SK-N-SH (cell line): ENCODE measurements around the gene SERP2. TPM values are rescaled to one million over a fixed set of nuclear protein-coding genes. Genes with fewer than 3 reads are reported as not detected.

Experiments used
- CTCF ChIA-PET: fragments of 300-600, 350-600 bp; formaldehyde crosslinking; extraction: SDS; loops from one replicate; lab custom pipeline; 2021; lab: Yijun Ruan, JAX
- POLR2A ChIA-PET: fragments of 350-600 bp; sonication (Branson Sonifier 250); formaldehyde crosslinking; extraction: SDS; loops from one replicate; lab custom pipeline; 2020; ENCODE audit warnings: antibody characterized with exemption, inconsistent platforms; lab: Yijun Ruan, JAX
- DNase-seq: peaks from one replicate; pipeline ENCODE4 v3.0.0; 2012
- H2AFZ ChIP-seq: fragments of 200-600 bp; sonication (generic); 2 replicates; pipeline ENCODE4 v1.8.1; 2016; ENCODE audit warnings: antibody characterized with exemption, mild to moderate bottlenecking, low read depth
- H3F3A ChIP-seq: fragments of 200-600 bp; sonication (generic); replicated peaks from 2 replicates; pipeline ENCODE3; 2016; ENCODE audit warnings: antibody characterized with exemption, mild to moderate bottlenecking; ENCODE audit not compliant: insufficient read depth
- H3K27ac ChIP-seq, 2 experiments: fragments of 200-500 bp in 1 of 2; fragments of 200-600 bp in 1 of 2; sonication (Bioruptor generic) in 1 of 2; sonication (generic), shearing (Covaris generic) in 1 of 2; 2 replicates each; pipeline versions ENCODE4 v1.5.1 to v1.6.1; 2014 to 2016; ENCODE audit warnings: low read depth in 2 of 2, inconsistent platforms in 1 of 2, low read length in 1 of 2, mild to moderate bottlenecking in 1 of 2, mixed read lengths in 1 of 2
- H3K27me3 ChIP-seq: fragments of 200-600 bp; sonication (generic), shearing (Covaris generic); 2 replicates; pipeline ENCODE4 v1.6.1; 2016; ENCODE audit warnings: mixed run types; ENCODE audit not compliant: insufficient read depth
- H3K36me3 ChIP-seq, 2 experiments: fragments of 200-500 bp in 1 of 2; fragments of 200-600 bp in 1 of 2; sonication (Bioruptor generic) in 1 of 2; sonication (generic) in 1 of 2; replicated peaks in 1 of 2; 2 replicates each; pipeline versions ENCODE3 to v1.5.1; 2014 to 2016; ENCODE audit warnings: low read length in 1 of 2, mild to moderate bottlenecking in 1 of 2; ENCODE audit not compliant: insufficient read depth in 2 of 2, control insufficient read depth in 1 of 2
- H3K4me1 ChIP-seq, 2 experiments: fragments of 200-500 bp in 1 of 2; fragments of 200-600 bp in 1 of 2; sonication (Bioruptor generic) in 1 of 2; sonication (generic), shearing (Covaris generic) in 1 of 2; 2 replicates each; pipeline versions ENCODE4 v1.5.1 to v1.6.1; 2014 to 2016; ENCODE audit warnings: low read depth in 1 of 2, low read length in 1 of 2, mixed run types in 1 of 2; ENCODE audit not compliant: insufficient read depth in 2 of 2, control insufficient read depth in 1 of 2
- H3K4me2 ChIP-seq: fragments of 200-600 bp; sonication (generic), shearing (Covaris generic); 2 replicates; pipeline ENCODE4 v1.6.1; 2017; ENCODE audit warnings: mixed run types
- H3K4me3 ChIP-seq, 2 experiments: fragments of 200-500 bp in 1 of 2; fragments of 200-600 bp in 1 of 2; sonication (Bioruptor generic) in 1 of 2; sonication (generic), shearing (Covaris generic) in 1 of 2; 2 replicates each; pipeline versions ENCODE4 v1.5.1 to v1.8.1; 2014 to 2016; ENCODE audit warnings: low read depth in 2 of 2, inconsistent platforms in 1 of 2, low read length in 1 of 2, mild to moderate bottlenecking in 1 of 2, mixed read lengths in 1 of 2, moderate library complexity in 1 of 2
- H3K79me2 ChIP-seq: fragments of 200-600 bp; sonication (generic); 2 replicates; pipeline ENCODE4 v1.8.1; 2017; ENCODE audit warnings: mild to moderate bottlenecking; ENCODE audit not compliant: insufficient read depth
- H3K9ac ChIP-seq: fragments of 200-600 bp; sonication (generic); 2 replicates; pipeline ENCODE4 v1.6.1; 2017; ENCODE audit warnings: mixed run types
- H3K9me2 ChIP-seq: fragments of 200-600 bp; sonication (generic); 2 replicates; pipeline ENCODE4 v1.6.1; 2017; ENCODE audit warnings: mixed run types
- H3K9me3 ChIP-seq: fragments of 200-600 bp; sonication (generic); 2 replicates; pipeline ENCODE4 v1.6.1; 2017; ENCODE audit warnings: mixed run types, mild to moderate bottlenecking, moderate library complexity
- H4K20me1 ChIP-seq: fragments of 200-600 bp; sonication (generic); 2 replicates; pipeline ENCODE4 v1.6.1; 2017; ENCODE audit warnings: mild to moderate bottlenecking, mixed run types; ENCODE audit not compliant: insufficient read depth
- CHD2 ChIP-seq: fragments of 150-350 bp; IDR thresholded peaks from 2 replicates; pipeline ENCODE4 v1.6.1; 2018; ENCODE audit warnings: low read length; ENCODE audit not compliant: partially characterized antibody
- ELF1 ChIP-seq: IDR thresholded peaks from 2 replicates; pipeline ENCODE4 v1.4.0; 2012
- EP300 ChIP-seq, 2 experiments: IDR thresholded peaks; 2 replicates each; pipeline versions ENCODE4 v1.4.0 to v1.6.1; 2012; ENCODE audit warnings: borderline replicate concordance in 1 of 2, low read depth in 1 of 2, low read length in 1 of 2
- EZH2phosphoT487 ChIP-seq: fragments of 200-600 bp; sonication (generic); IDR thresholded peaks from 2 replicates; pipeline ENCODE4 v1.6.1; 2017; ENCODE audit warnings: low read depth, mixed run types, mild to moderate bottlenecking, antibody characterized with exemption, moderate library complexity, borderline replicate concordance
- FOXJ3 ChIP-seq: sonication (generic); formaldehyde crosslinking; IDR thresholded peaks from 2 replicates; pipeline ENCODE4 v1.5.1; 2020; ENCODE audit warnings: mild to moderate bottlenecking, missing genetic modification reagents
- IRF3 ChIP-seq: fragments of 150-350 bp; IDR thresholded peaks from 2 replicates; pipeline ENCODE4 v1.6.1; 2016; ENCODE audit warnings: mild to moderate bottlenecking, low read depth, low read length
- JUND ChIP-seq: IDR thresholded peaks from 2 replicates; pipeline ENCODE4 v1.4.0; 2012
- MXI1 ChIP-seq: IDR thresholded peaks from 2 replicates; pipeline ENCODE4 v1.6.1; 2012; ENCODE audit warnings: mild to moderate bottlenecking, low read depth, low read length, improper control_type of control experiment
- NFIC ChIP-seq: IDR thresholded peaks from 2 replicates; pipeline ENCODE4 v1.4.0; 2012; ENCODE audit warnings: borderline replicate concordance
- NRF1 ChIP-seq: IDR thresholded peaks from 2 replicates; pipeline ENCODE4 v1.6.1; 2012; ENCODE audit warnings: low read depth, mild to moderate bottlenecking, low read length
- POLR2AphosphoS5 ChIP-seq: IDR thresholded peaks from 2 replicates; pipeline ENCODE4 v1.6.1; 2012; ENCODE audit warnings: low read depth, low read length
- RXRA ChIP-seq: IDR thresholded peaks from 2 replicates; pipeline ENCODE4 v1.4.0; 2012; ENCODE audit warnings: low read depth, mild to moderate bottlenecking, borderline replicate concordance
- SMC3 ChIP-seq: IDR thresholded peaks from 2 replicates; pipeline ENCODE4 v1.6.1; 2012; ENCODE audit warnings: low read depth, low read length, improper control_type of control experiment
- TAF1 ChIP-seq: IDR thresholded peaks from 2 replicates; pipeline ENCODE4 v1.6.1; 2012; ENCODE audit warnings: low read depth, mild to moderate bottlenecking, low read length, moderate library complexity, borderline replicate concordance
- TEAD4 ChIP-seq: IDR thresholded peaks from 2 replicates; pipeline ENCODE4 v1.4.0; 2012; ENCODE audit warnings: mild to moderate bottlenecking, borderline replicate concordance; ENCODE audit not compliant: insufficient read depth
- YY1 ChIP-seq: IDR thresholded peaks from 2 replicates; pipeline ENCODE4 v1.4.0; 2012; ENCODE audit warnings: low read depth, mild to moderate bottlenecking
- WGBS: methylation state at CpG from one replicate; pipeline ENCODE4 v1.1.6; 2017; ENCODE audit warnings: low lambda C conversion rate; 5-methylcytosine and 5-hydroxymethylcytosine counted together
- polyA plus RNA-seq, 3 experiments: library from polyadenylated mRNA; depleted of rRNA; stranded (reverse); fragments of >200 nt; gene quantifications; 2 replicates each; pipeline ENCODE4 v1.2.3, GENCODE V29; 2012
- TF ChIP-seq, protein P1 (sequence below): fragments of 150-350 bp; IDR thresholded peaks from 2 replicates; pipeline ENCODE4 v1.6.1; 2017; ENCODE audit warnings: antibody characterized with exemption, low read length, low read depth, borderline replicate concordance
- TF ChIP-seq, protein P2 (sequence below): IDR thresholded peaks from 2 replicates; pipeline ENCODE4 v1.4.0; 2012; ENCODE audit warnings: low read depth

The SERP2 gene
- polyA plus RNA-seq, 1 of the 3 experiments (the other 2 are of a cell fraction), result 4.9 TPM

DNA sequence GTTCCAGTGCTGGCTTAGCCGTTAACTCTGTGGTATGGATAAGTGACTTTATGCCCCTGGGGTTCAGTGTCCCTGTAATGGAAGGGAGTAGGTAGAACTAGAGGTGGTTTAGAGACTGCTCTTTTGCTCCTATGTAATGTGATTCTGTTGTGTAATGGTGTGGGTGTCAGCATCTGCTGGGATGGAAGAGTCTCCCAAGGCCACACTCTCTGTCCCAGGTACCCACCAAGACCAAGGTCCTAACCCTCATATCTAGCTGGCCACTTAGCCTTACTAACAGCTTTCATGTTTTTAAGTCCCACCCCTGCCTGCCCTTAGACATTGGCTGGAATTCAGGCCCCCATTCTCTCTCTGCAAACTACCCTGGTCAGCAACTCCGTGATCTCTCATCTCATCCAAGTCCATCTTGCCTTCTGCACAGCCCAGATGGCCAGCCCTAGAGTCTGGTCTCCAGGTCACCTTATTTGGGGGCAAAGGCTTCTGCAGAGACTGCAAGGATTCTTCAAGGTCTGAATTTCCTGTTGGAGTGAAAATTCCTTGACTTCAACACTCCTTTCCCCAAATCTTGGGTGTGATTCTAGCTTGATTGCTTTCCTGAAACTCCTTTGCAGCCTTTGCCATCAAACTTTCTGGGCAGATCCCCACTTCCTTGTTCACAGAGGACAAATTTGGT lies 48.4 kb downstream of the SERP2 start:
- Histone ChIP-seq H3K79me2 (no peaks in the 10 kb centered on the region), H3K9me2 (no peaks in the 10 kb centered on the region), H3K36me3 (no peaks in the 10 kb centered on the region), H4K20me1 (no peaks in the 10 kb centered on the region), H3K9me3 (no peaks in the 10 kb centered on the region), H3K9ac (no peak overlapping the region), H3K4me3 (no peak overlapping the region), H3F3A (no peaks in the 10 kb centered on the region), H3K27ac (no peak overlapping the region), H2AFZ (no peak overlapping the region), H3K4me1 (peaks cover 0 to 6% of the 10 kb centered on the region in 2 experiments; a peak in 1 of 4 replicates), H3K4me2 (no peak overlapping the region), H3K27me3 (no peaks in the 10 kb centered on the region)
- WGBS, result 80% methylated on average over 2 of the region's 2 CpGs
- TF ChIP-seq TAF1, result no peak
- no peak for TF ChIP-seq EZH2phosphoT487
- no peak for TF ChIP-seq RXRA
- no peak for TF ChIP-seq IRF3
- POLR2A ChIA-PET, result no interaction called here
- CTCF ChIA-PET, result interaction anchor here (1.2 kb wide), 1 partner anchor 15 kb away, joined by 3 read pairs; no protein-coding TSS in a partner anchor
- no peak for DNase-seq

DNA sequence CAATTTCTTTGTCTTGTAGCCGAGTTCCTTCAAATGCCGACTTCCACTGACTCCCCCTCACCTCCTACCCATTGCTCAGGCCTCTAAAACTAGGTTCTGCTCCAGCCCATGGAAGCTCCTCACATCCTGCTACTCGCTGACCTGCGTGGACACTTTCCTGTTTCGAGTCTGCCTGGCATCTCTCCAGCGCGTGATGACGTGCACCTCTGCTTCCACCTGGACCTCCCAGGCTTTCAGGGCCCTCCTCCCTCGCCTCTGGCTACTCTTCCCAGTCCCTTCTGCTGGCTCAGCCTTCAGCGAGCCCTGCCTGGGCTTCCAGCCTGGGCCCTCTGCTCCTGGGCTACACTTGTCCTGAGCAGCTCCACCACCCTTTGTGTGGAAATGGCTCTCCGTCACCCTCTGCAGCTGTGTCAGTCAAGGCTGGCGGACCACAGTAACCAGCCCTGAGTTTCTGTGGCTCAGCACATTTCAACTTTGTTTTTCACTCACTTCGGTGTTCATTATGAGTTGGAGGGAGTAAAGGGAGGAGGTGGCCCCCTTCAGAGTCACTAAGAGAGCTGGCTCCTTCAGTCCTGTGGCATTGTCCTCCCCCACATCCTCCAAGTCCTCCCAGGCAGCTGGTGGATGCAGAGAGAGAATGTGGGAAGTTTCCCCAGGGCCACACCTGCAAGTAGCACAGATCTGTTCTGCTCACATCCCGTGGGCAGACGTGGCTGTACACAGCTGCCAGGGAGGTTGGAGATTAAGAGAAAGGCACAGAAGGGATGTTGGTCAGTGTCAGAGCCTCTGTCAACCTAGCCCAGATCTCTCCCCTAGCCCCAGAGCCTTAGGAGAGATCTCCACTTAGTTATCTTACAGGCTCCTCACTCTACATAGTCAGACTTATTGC lies 49.4 kb downstream of the SERP2 start:
- DNase-seq, result no peak
- WGBS, result 92% methylated on average over 14 of the region's 15 CpGs

More for the DNA sequence above, 49.4 kb downstream of the SERP2 start:
- peaks cover 0 to 6% of the 10 kb centered on the region in 2 experiments; a peak in 1 of 4 replicates for H3K4me1 ChIP-seq
- TF ChIP-seq RXRA, result no peak
- TF ChIP-seq EZH2phosphoT487, result no peak
- TF ChIP-seq CHD2, result no peak
- no peak for TF ChIP-seq YY1
- no peak for TF ChIP-seq POLR2AphosphoS5
- TF ChIP-seq JUND, result no peak
- TF ChIP-seq, protein P1, sequence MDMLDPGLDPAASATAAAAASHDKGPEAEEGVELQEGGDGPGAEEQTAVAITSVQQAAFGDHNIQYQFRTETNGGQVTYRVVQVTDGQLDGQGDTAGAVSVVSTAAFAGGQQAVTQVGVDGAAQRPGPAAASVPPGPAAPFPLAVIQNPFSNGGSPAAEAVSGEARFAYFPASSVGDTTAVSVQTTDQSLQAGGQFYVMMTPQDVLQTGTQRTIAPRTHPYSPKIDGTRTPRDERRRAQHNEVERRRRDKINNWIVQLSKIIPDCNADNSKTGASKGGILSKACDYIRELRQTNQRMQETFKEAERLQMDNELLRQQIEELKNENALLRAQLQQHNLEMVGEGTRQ, result no peak
- TF ChIP-seq EP300 (IDR thresholded peaks at IDR 0.05; ENCODE audit: borderline replicate concordance in 1 of 2, low read depth in 1 of 2, low read length in 1 of 2), result no peak
- TF ChIP-seq, protein P2, sequence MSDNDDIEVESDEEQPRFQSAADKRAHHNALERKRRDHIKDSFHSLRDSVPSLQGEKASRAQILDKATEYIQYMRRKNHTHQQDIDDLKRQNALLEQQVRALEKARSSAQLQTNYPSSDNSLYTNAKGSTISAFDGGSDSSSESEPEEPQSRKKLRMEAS, result no peak
- no peak for TF ChIP-seq NFIC
- no peak for TF ChIP-seq FOXJ3 (CRISPR knock-in tag)
- TF ChIP-seq ELF1, result no peak
- TF ChIP-seq MXI1, result no peak
- TF ChIP-seq NRF1, result no peak
- no peak for TF ChIP-seq TEAD4
- no peak for TF ChIP-seq SMC3
- ChIA-PET CTCF (interaction anchor here (1.1 to 1.2 kb wide), 3 partner anchors 12 to 48 kb away, joined by 3 to 4 read pairs (median 3); no protein-coding TSS in a partner anchor), POLR2A (no interaction called here)
- no peaks in the 10 kb centered on the region for H3K9me2 ChIP-seq
- no peak overlapping the region for H3K4me3 ChIP-seq
- H3K79me2 ChIP-seq, result no peaks in the 10 kb centered on the region
- H3K9me3 ChIP-seq, result no peaks in the 10 kb centered on the region
- no peak overlapping the region for H3K9ac ChIP-seq
- no peak overlapping the region for H3K27ac ChIP-seq
- no peak overlapping the region for H2AFZ ChIP-seq
- H3K4me2 ChIP-seq, result no peak overlapping the region
- H3F3A ChIP-seq, result no peaks in the 10 kb centered on the region
- no peaks in the 10 kb centered on the region for H4K20me1 ChIP-seq
- no peaks in the 10 kb centered on the region for H3K27me3 ChIP-seq
- H3K36me3 ChIP-seq, result no peaks in the 10 kb centered on the region
